GM18505 (cell line): Measurements from ENCODE around the gene HINFP.

Experiments used
- ATAC-seq: cut with Tn5 transposase; IDR thresholded peaks from one replicate; pipeline ENCODE4 v1.9.1; 2021; ENCODE audit not compliant: unreplicated experiment
- POLR2A ChIP-seq: IDR thresholded peaks from 4 replicates; pipeline ENCODE4 v1.6.1; 2011; ENCODE audit warnings: borderline replicate concordance; ENCODE audit not compliant: insufficient read depth, insufficient read length; ENCODE audit errors: extremely low read depth

HINFP gene

DNA sequence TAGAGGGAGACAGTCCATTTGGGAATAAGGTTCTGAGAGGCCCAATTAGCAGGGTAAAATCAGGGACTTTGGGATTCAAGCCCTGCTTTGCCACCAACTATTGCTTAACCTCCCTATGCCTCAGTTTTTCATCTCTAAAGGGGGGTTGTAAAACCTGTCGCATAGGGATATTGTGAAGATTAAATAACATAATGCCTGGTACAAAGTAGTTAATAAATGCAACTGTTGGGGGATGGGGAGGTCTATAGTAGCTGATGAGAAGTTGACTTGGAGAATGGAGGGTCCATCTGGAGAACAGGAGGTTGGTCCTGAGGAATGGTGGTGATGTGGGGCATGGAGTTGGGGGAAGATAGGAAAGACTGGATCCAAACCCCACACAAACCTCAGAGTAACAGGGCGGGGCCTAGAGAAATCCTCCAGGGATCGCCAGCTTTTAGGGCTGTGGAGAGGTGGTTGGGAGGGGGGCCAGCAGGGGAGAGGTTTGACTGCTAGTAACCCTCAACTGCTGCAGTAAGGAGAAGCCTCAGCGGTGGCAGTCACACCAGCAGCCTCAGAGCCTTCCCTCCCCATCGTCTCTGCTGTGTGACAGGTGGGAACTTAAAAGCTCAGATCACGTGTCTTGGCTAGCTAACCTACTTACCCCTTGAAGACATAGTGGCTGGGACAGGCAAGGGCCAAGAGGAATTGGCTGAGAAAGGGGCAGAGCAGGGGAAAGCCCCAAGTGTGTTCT, 26.4 kb downstream of the HINFP start:
- no peak for TF ChIP-seq POLR2A
- no peak for ATAC-seq

DNA sequence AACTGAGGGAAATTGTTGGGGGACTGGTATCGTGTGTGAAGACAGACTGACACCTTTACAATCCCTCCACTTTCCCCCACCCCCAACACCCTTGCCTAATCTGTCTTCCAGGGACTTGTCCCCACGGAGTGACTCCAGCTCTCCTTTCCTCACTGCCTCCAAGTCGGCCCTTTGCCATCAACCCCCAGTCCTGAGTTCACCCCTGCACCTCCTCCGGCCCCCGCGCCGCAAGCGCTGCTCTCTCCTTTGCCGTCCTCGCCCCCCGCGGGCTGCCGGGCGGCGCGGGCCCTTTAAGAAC, 27.3 kb downstream of the HINFP start:
- ATAC-seq, result no peak

DNA sequence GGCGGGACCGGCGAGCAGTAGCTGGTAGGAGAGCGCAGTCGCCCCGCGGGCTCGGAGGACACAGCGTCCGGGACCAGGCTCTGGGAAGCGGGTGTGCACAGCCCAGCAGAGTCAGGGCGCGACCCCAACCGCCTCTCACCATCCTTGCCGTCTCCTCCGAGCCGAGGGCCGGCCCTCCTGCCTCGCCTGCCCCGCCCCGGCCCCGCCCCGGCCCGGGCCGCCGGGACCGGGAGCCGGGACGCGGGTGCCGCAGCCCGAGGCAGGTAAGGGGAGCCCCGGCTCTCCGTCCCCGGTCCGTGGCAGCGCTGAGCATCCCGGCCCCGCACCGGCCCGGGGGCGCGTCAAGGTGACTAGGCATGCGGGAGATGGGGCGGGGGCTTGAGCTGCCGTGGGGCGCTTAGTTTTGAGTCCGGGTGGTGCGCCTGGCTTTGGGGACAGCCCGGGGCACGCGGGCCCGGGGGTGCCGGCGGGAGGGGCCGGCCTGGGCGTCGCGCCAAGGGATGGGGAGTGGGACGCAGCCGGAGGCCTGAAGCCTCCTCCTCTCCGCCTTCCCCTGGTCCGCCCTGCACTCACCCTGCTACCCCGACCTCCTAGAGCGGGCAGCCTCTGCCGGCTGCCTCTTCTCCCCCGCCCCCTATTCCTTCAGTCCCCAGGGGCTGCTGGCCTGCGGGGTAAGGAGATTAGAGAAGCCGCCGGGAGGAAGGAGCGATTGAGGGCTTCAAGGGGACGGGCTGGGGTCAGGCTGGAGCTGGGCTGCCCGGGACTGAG, 27.8 kb downstream of the HINFP start, which contains the start of gene ABCG4:
Gene ABCG4 (plus strand): TSS at position 35 of the 768 bp plus-strand sequence. CDS start 914 bp downstream, outside the sequence.
- no peak for TF ChIP-seq POLR2A
- ATAC-seq, result no peak

More for the DNA sequence above, 27.3 kb downstream of the HINFP start:
- TF ChIP-seq POLR2A, result no peak

DNA sequence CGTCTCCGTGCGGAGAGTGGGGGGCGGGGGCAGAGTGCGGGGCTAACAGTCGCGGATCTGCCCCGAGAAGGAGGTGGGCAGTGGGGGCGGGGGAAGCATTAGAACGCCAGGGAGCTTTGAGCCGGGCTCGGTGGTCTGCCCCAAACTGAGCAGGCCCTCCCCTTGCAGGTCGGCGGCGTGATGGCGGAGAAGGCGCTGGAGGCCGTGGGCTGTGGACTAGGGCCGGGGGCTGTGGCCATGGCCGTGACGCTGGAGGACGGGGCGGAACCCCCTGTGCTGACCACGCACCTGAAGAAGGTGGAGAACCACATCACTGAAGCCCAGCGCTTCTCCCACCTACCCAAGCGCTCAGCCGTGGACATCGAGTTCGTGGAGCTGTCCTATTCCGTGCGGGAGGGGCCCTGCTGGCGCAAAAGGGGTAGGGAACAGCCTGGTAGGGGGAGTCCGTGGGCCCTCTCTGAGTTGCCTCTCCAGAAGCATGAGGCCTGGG, 28.5 kb downstream of the HINFP start:
- no peak for TF ChIP-seq POLR2A
- ATAC-seq, result no peak

DNA sequence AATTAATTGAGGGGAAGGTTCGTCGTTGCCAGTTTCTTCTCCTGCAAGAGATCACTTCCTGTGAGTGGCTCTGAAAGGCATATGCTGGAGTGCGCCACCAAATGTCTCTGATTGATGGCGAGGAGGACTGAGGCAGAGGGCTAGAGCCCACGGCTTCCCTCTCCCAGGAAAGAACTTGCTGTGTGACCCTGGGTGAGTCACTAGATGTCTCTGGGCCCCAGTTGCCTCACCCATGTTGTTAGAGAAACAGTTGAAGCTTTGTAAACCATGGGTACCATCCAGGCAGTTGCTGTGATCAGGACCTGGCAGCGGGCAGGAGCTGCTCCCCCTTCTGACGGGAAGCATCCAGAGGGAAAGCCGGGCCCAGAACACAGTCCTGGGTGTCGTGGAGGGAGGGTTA, 30.7 kb downstream of the HINFP start:
- ATAC-seq, result no peak
- TF ChIP-seq POLR2A, result no peak

DNA sequence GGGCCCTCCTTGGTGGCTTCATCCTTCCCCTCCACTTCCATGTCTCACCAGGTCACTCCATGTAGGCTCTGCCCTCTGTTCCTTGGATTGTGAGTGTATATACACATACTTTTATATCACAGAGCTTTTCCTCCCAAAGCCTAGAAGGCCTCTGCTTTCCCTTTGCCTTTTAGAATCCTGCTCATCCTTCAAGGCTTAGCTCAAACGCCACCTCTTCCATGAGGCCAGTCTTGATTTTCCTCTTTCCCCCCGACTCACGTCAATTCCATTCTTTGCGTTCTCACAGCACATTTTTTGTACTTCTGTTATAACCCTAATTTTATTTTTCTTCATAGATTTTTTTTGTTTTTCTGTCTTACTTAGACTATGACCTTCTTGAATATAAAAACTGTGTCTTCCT, 31.2 kb downstream of the HINFP start:
- no peak for ATAC-seq

DNA sequence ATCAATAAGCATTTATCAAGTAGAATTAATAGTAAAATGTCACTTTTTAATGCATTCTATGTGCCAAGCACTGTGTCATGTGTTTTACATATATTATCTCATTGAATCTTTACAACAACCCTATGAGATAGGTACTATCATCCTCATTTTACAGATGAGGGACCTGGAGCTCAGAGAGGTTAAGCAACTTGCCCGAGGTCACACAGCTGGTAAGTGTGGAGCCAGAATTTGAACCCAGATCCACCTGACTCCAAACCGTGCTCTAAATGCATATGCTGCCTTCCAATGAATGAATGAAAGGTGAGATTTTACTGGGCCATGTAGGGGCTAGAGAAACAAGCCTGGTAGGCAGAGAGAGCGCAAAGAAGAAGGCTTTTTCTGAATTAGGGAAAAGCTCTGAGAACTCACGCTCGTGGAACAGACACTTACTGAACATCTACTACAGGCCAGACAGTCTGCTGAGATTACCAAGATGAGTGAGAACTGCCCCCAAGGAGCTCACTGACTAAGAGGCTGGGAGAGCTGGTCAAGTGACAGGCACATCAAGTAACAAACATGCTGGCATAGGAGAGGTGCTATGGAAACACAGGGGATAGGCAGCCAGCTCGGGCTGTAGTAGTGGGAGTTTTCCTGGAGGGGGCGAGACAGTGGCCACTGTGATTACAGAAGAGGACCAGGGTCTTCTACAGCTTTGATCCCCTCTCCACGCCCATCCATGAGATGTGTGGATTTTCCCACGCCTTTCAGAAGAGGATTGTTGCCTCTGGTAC, 31.9 kb downstream of the HINFP start:
- TF ChIP-seq POLR2A, result no peak
- ATAC-seq, result no peak

More for the DNA sequence above, 31.2 kb downstream of the HINFP start:
- TF ChIP-seq POLR2A, result no peak

DNA sequence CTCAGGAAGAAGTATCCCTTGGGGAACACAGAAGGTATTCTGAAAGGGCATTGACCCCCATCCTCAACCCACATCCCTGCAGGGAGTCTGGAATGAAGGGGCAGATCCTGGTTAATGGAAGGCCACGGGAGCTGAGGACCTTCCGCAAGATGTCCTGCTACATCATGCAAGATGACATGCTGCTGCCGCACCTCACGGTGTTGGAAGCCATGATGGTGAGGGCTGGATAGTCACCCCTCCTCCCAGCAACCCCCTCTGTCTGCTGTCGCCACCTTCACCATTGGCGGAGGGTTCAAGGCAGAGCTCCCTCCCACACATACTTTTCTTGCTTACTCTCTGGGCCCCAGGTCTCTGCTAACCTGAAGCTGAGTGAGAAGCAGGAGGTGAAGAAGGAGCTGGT, 32.8 kb downstream of the HINFP start:
- TF ChIP-seq POLR2A, result no peak
- no peak for ATAC-seq

DNA sequence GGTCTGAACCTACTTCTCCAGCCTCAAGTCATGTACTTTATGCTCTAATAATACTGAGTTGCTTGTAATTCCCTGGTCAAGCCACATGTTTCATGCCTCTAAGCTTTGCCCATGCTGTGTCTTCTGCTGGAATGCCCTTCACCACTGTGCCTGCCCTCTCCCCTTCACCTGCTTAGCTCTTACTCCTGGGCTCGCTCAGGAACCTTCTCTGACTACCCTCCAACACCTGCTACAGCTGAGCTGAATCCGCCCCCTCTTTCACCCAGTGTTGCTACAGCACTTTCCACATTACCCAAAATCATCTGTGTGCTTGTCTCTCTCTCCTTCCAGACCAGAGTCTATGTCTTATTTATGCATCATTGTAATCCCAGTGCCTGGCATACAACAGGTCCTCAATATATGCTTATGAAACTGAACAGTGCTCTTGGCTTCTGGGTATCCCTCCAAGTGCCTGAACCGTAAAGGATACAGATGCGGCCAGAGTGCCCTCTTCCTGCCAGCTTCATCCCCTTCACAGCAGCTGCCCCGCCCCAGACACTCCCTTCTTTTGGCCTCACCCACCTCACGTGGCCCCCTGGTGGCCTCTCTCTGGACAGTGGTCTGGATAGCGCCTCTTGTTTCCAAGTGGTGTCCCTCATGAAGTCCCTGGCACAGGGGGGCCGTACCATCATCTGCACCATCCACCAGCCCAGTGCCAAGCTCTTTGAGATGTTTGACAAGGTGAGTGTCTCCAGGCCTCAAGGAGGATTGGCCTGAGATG, 34.5 kb downstream of the HINFP start:
- ATAC-seq, result no peak
- TF ChIP-seq POLR2A, result no peak

DNA sequence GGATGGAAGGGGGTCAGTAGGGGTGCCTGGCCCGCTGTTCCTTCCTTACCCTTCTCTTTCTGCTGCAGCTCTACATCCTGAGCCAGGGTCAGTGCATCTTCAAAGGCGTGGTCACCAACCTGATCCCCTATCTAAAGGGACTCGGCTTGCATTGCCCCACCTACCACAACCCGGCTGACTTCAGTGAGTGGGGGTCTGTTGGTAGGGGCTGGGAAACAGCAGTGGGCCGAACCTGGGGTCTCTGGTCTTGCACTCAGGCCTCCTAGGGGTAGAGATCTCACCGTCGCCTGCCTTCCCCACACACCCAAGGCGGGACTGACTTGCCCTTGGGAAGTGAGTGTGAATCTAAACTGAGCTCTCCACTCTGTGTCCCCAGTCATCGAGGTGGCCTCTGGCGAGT, 35.1 kb downstream of the HINFP start:
- no peak for ATAC-seq
- TF ChIP-seq POLR2A, result no peak

DNA sequence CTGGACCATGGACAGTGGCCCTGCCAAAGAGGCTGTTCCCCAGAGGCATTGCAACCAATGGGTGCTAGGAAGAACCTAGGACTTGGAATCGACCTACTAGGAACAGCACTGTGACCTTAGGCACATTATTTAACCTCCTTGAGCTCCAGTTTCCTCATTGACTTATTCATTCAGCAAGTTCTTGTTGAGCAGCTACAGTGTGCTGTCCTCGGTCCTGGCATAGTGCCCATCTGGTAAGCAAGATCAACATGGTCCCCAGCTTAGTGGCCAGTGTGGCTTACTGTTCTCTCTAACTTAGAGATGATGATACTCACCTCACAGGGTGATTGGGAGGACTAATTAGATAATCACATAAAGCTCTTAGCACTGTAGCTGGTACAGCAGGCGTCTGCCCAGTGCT, 35.7 kb downstream of the HINFP start:
- TF ChIP-seq POLR2A, result no peak

DNA sequence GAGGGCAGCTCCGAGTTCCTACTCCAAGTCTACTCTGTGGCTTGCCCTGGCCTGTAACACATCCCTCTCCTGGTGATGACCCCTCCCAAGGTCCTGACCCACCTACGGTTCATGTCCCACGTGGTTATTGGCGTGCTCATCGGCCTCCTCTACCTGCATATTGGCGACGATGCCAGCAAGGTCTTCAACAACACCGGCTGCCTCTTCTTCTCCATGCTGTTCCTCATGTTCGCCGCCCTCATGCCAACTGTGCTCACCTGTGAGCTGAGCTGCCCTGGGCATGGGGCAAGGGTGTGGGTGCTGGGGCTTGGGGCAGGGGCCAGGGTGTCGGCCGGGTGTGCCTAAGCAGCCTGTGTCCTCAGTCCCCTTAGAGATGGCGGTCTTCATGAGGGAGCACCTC, 37.1 kb downstream of the HINFP start:
- no peak for ATAC-seq
- no peak for TF ChIP-seq POLR2A

More for the DNA sequence above, 35.7 kb downstream of the HINFP start:
- ATAC-seq, result no peak

DNA sequence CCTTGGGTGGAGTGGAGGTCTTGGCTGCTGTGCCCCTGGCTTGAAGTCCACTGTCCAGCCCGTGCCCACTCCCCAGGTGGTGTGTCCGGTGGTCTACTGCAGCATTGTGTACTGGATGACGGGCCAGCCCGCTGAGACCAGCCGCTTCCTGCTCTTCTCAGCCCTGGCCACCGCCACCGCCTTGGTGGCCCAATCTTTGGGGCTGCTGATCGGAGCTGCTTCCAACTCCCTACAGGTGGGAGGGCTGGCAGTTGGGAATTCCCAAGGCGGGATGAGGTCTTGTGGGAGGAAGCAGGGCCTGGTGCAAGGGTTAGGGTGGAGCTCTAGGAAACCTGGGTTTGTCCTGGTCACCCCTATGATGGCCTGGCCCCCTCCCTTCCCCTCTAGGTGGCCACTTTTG, 38.8 kb downstream of the HINFP start:
- no peak for ATAC-seq
- TF ChIP-seq POLR2A, result no peak
